ENCODE data around the gene LRRC31. TPM values are rescaled to one million over a fixed set of nuclear protein-coding genes. Genes with fewer than 3 reads are reported as not detected.

Gene LRRC31
- total and polyA plus RNA-seq, 2 of the 13 experiments (the other 11 are each of a cell fraction or from before 2014, with no cell fraction given), result not detected

- no peak for TF ChIP-seq CSRNP2 (CRISPR knock-in tag; conservative IDR thresholded peaks at IDR 0.05; ENCODE audit: low read depth)
- TF ChIP-seq DMAP1 (CRISPR knock-in tag; IDR thresholded peaks at IDR 0.05), result no peak
Measured at GRCh38 chr3:169897284-169897683, 27.5 kb upstream of the LRRC31 start (continued).

- in situ Hi-C loops (cut with HindIII; ENCODE audit: extremely low pct_ligation_motif_present, low pct_unique_long_range_greater_than_20kb) (no loop called here), intact Hi-C loops (cut with micrococcal nuclease; ENCODE audit: unreplicated experiment) (no loop called here)
- no peak overlapping the region for H2AFZ ChIP-seq (ENCODE audit: low read length)
- H3K4me3 ChIP-seq (replicated peaks in 1 of 3; ENCODE audit: insufficient read depth in 1 of 3, low read depth in 2 of 3, low read length in 3 of 3), result no peak overlapping the region
- H3K4me1 ChIP-seq (ENCODE audit: insufficient read depth, low read length), result no peaks in the 10 kb centered on the region
- no peak for FAIRE-seq
- no peaks in the 10 kb centered on the region for H4K20me1 ChIP-seq (ENCODE audit: insufficient read depth, low read length)
- no peak overlapping the region for H3K27ac ChIP-seq (ENCODE audit: extremely low read length, insufficient read depth, low read length)
- no peaks in the 10 kb centered on the region for H3K36me3 ChIP-seq (replicated peaks in 1 of 2; ENCODE audit: control insufficient read depth in 1 of 2, insufficient read depth in 2 of 2, low read length in 2 of 2)
- BruUV-seq (replicated peaks), result no TSS peak
- TF ChIP-seq SKI (IDR thresholded peaks at IDR 0.05; ENCODE audit: partially characterized antibody) (no peak), ISL2 (CRISPR knock-in tag; IDR thresholded peaks at IDR 0.05) (no peak), SATB2 (CRISPR knock-in tag; IDR thresholded peaks at IDR 0.05) (no peak)
- no peak for DNase-seq (ENCODE audit: low spot score)
- no peak overlapping the region for H3K4me2 ChIP-seq (ENCODE audit: low read depth, low read length)
- CTCF ChIA-PET (ENCODE audit: low intra/inter-chr PET ratio, low total read pairs), result no interaction called here
- no peaks in the 10 kb centered on the region for H3K9me3 ChIP-seq (ENCODE audit: low read length)
- POLR2A ChIA-PET, result no interaction called here
- no peak for ATAC-seq
- no peak overlapping the region for H3K9ac ChIP-seq (ENCODE audit: insufficient read depth, low read depth, low read length)
- WGBS (ENCODE audit: low lambda C conversion rate), result 27% methylated on average over 6 of the region's 6 CpGs
- no peaks in the 10 kb centered on the region for H3K79me2 ChIP-seq (ENCODE audit: insufficient read depth, low read length)
- no peaks in the 10 kb centered on the region for H3K27me3 ChIP-seq (ENCODE audit: control insufficient read depth in 1 of 2, insufficient read depth in 2 of 2, low read length in 2 of 2)
Measured at GRCh38 chr3:169895072-169895471, 25.3 kb upstream of the LRRC31 start.

GRCh38 chr3:169894110-169894509, 24.4 kb upstream of the LRRC31 start:
- Histone ChIP-seq H3K4me2 (ENCODE audit: low read depth, low read length) (no peak overlapping the region), H3K79me2 (ENCODE audit: insufficient read depth, low read length) (no peaks in the 10 kb centered on the region), H3K4me1 (ENCODE audit: insufficient read depth, low read length) (no peaks in the 10 kb centered on the region), H3K36me3 (replicated peaks in 1 of 2; ENCODE audit: control insufficient read depth in 1 of 2, insufficient read depth in 2 of 2, low read length in 2 of 2) (no peaks in the 10 kb centered on the region), H4K20me1 (ENCODE audit: insufficient read depth, low read length) (no peaks in the 10 kb centered on the region), H3K9me3 (ENCODE audit: low read length) (no peaks in the 10 kb centered on the region), H3K27me3 (ENCODE audit: control insufficient read depth in 1 of 2, insufficient read depth in 2 of 2, low read length in 2 of 2) (no peaks in the 10 kb centered on the region), H3K4me3 (replicated peaks in 1 of 3; ENCODE audit: insufficient read depth in 1 of 3, low read depth in 2 of 3, low read length in 3 of 3) (no peak overlapping the region), H3K27ac (ENCODE audit: extremely low read length, insufficient read depth, low read length) (no peak overlapping the region), H2AFZ (ENCODE audit: low read length) (no peak overlapping the region), H3K9ac (ENCODE audit: insufficient read depth, low read depth, low read length) (no peak overlapping the region)
- in situ Hi-C loops (cut with HindIII; ENCODE audit: extremely low pct_ligation_motif_present, low pct_unique_long_range_greater_than_20kb), result no loop called here
- no peak for DNase-seq (ENCODE audit: low spot score)
- FAIRE-seq, result no peak
- ATAC-seq, result no peak
- intact Hi-C loops (cut with micrococcal nuclease; ENCODE audit: unreplicated experiment), result no loop called here
- ChIA-PET POLR2A (no interaction called here), CTCF (ENCODE audit: low intra/inter-chr PET ratio, low total read pairs) (no interaction called here)
- 58% methylated on average over 7 of the region's 7 CpGs for WGBS (ENCODE audit: low lambda C conversion rate)
- BruUV-seq (replicated peaks), result no TSS peak
- TF ChIP-seq ZNF709 (CRISPR knock-in tag; IDR thresholded peaks at IDR 0.05) (no peak), SRSF4 (IDR thresholded peaks at IDR 0.05; ENCODE audit: low read depth, low read length, poor library complexity, severe bottlenecking) (no peak), ZSCAN22 (CRISPR knock-in tag; IDR thresholded peaks at IDR 0.05) (no peak), ZNF703 (CRISPR knock-in tag; IDR thresholded peaks at IDR 0.05; ENCODE audit: borderline replicate concordance) (no peak), ZNF609 (CRISPR knock-in tag; IDR thresholded peaks at IDR 0.05; ENCODE audit: borderline replicate concordance) (no peak), ZFP1 (CRISPR knock-in tag; IDR thresholded peaks at IDR 0.05) (no peak)
